GM12891 (cell line): Measurements from ENCODE around the gene KRTAP19-4.

Experiments
- PAX5 ChIP-seq: IDR thresholded peaks from 2 replicates; pipeline ENCODE4 v1.6.1; 2011; ENCODE audit warnings: low read length, moderate library complexity, mild to moderate bottlenecking; ENCODE audit not compliant: insufficient read depth, severe bottlenecking
- POLR2A ChIP-seq: IDR thresholded peaks from 2 replicates; pipeline ENCODE4 v1.6.1; 2011; ENCODE audit warnings: low read depth, low read length, control low read depth
- POLR2AphosphoS5 ChIP-seq: IDR thresholded peaks from 2 replicates; pipeline ENCODE4 v1.6.1; 2011; ENCODE audit warnings: low read depth, low read length, control low read depth
- TAF1 ChIP-seq: IDR thresholded peaks from 2 replicates; pipeline ENCODE4 v1.6.1; 2011; ENCODE audit warnings: low read depth, low read length, control low read depth

DNA sequence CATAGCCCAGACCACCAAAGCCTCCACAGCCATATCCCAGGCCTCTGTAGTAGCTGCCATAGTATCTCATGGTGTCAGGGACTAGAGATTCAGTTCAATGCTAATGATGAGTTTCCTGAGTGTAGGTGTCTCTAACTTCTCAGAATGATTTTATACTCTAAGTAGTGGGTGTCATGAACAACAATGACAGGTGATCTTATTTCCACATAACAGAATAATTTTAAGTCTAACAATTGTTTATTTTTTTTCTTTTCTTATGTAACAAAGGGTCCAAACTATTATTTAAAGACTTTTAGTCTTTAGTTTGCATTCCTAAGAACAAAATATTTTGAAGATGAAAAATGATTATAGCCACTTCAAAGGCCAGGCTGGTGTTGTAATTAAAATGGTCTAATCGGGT, 44.8 kb upstream of the KRTAP19-4 start, which contains the start of gene KRTAP19-6:
- no peak for TF ChIP-seq POLR2AphosphoS5
- no peak for TF ChIP-seq TAF1
- no peak for TF ChIP-seq POLR2A
- TF ChIP-seq PAX5 = no peak
